ENCODE data around the gene INPP5B.
"Not testable (repeated sequence)": the region's sequence is repeated elsewhere in the genome, so short reads cannot be mapped to it uniquely, and the experiment has no call there.

The INPP5B gene

DNA sequence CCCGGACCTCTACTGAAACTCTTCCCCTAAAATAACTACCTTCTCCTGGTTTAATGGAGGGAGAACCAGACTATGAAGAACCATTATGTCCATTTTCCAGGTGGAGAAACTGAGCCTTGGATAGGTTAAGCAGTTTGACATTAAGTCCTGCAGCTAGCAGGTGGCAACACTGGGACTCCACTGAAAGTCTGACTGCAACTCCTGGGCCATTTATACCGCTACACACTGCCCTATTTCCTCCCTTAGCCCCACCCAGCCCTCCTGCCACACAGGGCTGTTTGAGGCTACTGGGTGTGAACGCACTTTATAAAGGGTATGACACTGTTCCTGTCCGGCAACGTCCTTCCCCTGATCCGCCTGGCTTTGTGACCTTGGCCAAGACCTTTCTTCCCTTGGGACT lies 511 bp upstream of the INPP5B start:
- no peak for DNase-seq

DNA sequence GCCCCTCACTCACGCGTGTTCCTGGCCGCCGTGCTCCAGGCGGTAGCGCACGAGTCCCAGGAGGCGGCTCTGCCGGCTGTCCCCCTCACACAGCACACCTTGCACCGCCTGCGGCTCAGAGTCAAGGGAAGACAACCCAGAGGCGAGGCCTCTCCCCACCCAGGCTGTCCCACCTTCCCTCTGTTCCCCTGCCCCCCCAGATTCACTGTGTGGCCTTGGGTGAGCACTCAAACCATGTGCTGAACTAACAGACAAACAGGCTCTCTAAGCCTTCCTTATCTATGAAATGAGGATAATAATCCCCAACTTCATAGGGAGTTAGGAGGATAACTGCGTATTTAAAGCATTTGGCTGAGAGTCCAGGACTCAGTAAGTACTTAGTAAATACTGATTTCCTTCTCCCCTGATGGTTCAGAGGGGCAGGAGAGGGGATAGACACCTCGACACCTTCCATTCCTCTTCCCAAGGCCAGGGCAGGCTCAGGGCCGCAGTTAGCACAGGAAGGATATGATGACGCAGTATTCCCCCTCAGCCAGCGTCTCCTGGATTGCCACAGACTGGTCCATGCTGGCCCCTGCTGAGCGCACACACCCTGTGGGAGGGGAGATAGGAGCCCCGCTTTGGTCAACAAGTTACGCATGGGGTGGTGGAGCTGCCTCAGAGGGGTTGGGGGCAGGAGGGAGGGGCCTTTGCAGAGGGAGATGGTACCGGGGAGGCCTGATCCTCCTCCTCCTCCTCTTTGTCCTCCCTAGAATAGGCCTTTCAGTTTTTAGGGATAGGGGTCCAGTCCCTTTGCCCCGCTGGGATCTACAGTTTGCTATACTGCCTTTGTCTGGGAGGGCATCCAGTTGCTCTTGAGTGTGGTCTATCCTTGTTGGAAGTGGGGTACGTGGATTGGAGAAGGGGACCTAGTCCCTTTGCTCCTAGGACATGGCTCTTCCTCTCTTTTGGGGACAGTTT lies 830 bp downstream of the INPP5B start:
- no peak for DNase-seq

DNA sequence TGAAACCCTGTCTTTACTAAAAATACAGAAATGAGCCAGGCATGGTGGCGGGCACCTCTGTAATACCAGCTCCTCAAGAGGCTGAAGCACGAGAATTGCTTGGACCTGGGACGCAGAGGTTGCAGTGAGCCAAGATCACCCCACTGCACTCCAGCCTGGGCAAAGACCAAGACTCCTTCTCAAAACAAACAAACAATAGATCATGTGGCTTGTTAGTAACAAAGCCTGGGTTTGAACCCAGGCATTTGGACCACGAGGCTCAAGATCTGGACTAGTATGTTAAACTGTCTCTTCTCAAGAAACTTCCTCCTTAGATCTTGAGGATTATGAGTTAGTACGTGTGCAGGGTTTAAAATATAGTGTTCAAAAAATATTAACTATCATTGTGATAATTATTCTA lies 1.6 kb downstream of the INPP5B start:
- no peak for DNase-seq

DNA sequence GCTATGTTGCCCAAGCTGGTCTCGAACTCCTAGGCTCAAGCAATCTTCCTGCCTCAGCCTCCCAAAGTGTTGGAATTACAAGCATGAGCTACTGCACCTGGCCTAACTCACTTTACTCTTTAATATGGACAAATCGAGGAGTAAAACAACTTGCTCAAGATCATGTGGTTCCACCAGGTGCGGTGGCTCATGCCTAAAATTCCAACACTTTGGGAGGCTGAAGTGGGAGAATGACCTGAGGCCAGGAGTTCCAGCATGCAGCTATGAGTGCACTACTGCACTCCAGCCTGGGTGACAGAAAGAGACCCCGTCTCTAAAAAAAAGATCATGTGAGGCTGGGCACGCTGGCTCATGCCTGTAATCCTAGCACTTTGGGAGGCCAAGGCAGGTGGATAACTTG lies 2.0 kb downstream of the INPP5B start:
- DNase-seq = no peak

DNA sequence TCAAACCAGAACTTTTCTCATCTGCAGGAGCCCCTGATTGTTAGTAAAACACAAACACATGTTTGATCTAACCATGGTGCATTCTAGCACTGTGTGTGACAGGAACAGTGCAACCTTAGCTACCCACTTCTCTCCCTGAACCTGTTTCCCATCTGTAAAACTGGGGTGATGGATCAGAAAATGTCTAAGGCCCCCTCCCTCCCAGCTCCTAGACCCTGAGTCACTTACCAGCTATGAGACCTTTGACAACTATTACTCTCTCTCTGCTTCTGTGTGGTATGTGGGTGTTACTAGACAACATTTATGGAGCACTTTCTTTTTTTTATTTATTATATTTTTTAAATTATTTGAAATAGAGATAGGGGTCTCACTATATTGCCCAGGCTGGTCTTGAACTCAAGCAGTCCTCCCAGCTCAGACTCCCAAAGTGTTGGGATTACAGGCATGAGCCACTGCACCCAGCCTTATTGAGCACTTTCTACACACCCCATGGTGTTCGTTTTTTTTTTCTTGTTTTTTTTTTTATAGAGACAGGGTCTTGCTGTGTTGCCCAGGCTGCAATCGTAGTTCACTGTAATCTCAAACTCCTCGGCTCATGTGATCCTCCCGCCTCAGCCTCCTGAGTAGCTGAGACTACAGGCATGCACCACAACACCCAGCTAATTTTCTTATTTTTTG lies 2.6 kb downstream of the INPP5B start:
- no peak for DNase-seq

DNA sequence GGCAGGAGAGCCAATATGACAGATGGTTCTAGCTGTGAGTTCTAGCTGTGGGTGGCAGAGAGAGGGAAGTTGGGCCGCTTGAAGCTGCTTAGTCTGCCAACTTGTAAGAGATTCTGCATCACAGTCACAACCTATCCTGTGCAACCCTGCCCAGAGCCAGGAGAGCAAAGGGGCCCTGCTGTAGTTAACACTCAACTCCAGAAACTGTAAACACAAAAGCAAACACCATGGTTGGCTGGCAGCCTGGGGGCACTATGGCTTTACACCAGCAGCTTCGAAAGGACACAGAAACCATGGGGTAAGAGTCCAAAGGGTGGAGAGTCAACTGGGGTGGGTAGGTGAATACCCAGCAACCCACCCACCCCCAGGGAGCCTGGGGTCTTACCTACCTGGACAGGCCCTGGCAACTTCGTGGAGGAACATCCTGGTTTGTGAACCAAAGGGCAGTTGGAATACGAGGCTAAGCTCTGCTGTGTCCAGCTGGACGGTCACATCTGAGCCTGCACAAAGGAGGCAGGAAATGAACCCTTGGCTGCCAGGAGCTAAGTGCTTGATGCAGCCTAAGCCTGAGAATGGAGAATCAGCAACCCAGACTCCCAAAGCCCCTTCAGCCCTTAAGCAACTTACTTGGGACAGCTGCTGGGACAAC lies 6.4 kb downstream of the INPP5B start:
- peak; percentile 97 for DNase-seq

DNA sequence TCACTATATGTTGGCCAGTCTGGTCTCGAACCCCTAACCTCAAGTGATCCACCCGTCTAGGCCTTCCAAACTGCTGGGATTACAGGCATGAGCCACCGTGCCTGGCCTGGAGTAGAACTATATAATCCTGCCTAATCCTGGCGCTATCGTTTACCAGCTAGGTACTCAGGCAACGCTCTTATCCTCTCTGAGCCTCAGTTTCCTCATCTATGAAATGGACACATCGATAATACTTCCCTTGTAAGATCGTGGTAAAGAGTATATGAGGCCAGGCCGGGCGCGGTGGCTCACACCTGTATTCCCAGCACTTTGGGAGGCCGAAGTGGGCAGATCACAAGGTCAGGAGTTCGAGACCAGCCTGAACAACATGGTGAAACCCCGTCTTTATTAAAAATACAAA lies 10.1 kb downstream of the INPP5B start:
- DNase-seq = not testable (repeated sequence)

DNA sequence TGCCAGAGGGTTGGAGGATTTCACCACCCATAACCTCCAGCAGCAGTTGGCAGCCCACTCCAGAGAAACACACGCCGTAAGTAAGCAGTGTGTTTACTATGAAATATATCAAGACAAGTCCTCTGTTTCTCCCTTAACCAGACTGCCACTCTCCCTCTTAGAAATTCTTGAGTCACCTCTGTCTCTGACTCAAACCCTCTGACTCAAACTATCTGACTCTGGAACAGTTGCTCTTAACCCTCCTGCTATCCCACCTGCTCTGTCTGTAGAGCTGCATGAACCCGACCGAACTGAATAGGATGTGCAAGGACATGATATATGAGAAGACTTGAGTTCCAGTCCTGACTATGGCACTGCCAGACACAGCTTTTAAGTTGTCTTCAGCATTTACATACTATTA lies 14.1 kb downstream of the INPP5B start:
- DNase-seq = peak; percentile 63

DNA sequence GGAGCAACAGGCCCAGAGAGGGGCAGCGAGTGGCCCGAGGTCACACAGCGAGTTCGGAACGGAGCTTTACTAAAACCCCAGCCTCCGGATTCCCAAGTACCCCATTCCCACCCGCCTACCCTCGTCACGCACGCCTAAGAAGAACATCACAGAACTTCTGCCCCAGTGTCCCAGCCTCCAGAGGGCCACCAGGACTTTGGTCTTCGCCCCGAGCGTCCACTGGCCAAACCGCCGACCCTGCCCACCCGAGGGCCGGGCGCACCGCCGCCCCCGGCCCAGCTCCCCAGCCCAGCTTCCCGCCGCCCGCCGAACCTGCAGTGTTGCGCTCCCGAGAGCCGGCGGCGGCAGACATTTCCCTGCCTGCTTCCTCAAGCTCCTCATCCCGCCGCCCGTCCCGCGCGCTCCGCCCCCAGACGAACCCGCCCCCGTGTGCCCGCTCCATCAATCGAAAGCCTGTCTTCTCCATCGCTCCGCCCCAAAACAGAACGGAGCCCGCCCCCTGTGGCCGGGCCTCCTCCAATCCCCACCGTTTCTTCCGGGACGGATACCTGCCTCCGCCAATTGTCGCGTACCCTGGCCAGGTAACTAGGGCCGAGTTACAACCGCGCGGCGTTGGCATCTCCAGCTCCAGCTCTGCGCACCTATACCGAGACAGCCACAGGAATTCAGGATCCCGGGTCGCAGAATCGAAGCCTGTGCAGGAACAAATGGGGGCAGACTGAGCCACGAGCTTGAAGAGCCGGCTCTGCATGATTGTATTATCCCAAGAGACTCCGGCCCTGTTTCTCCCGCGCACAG lies 15.3 kb downstream of the INPP5B start:
- DNase-seq = peak; percentile 99

DNA sequence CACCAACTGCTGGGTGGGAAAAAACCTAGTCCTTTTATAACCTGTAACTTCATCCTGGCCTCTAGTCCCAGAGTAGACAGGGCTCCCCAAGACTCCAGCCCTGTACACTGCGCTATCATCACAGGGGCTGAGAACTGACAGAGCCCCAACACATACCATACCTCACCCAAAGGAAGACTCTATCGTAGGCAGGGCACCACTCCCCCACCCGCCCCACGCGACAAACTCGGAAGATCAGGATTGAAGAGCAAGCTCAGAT lies 15.8 kb downstream of the INPP5B start:
- DNase-seq = no peak

DNA sequence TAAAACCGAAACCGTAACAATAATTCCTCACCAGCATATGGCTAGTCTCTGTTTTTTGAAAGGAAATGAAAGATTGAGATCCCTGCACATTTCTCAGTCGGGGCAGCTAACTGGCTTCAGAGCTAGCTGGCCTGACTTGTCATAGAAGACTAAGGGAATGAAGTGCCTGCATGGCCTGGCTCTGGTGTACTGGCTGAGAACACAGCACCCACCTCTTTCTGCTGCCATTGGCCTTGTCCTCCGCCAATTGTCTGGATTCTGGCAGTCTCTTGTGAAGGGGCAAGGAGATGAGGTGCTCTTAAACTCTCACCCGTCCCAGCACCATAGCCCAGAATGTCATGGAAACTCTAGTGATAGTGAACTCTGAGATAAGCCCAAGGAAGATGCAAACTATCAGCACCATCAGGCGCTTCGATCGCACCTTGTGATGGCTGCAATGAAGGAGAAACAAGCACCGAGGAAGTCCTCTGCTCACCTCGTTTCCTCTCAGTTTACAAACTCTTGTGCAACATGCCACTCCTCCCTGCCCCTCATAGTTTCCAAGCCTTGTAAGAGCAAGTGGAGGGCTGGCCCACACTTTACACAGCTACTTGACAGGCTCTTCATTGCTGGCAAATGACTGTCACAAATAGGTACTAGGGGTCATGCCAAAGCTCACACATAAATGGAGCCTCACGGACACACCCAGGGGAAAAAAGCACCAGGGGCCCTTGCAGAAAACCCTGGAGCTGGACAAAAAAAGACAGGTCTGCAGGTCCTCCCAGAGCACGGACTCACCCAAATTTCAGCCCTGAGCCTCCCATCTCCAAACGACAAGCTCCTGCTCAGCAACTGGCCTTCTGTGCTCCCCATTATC lies 16.4 kb downstream of the INPP5B start:
- no peak for DNase-seq

DNA sequence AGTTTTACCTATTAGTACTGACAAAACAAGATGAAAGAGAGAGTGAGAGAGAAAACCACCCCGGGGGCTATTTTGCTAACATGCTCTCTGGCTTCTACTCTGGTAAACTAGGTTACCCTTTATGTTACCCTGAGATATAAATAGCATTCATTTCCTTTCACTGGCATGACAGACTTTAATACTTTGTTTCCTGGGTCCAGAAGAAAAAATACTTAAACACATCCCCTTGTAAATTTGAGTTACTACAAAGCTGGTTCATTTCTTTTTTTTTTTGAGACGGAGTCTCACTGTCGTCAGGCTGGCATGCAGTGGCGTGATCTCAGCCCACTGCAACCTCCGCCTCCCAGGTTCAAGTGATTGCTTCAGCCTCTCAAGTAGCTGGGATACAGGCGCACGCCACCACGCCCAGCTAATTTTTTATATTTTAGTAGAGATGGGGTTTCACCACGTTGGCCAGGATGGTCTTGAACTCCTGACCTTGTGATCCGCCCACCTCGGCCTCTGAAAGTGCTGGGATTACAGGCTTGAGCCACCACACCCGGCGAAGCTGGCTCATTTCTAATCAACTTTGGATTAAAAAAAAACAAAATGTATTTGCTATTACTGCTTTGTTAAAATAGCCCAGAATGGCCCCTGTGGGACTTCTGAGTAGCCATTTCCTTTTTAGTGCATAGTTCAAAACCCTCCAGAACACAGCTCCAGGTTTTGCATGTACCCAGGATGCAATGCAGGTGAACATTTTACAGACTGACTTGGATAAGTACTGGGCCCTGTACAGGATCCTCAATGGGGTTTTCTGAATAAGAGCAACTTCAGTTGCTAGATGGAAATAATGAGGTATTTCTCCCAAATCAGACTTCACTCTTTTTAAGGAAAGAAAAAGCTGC lies 20.6 kb downstream of the INPP5B start:
- no peak for DNase-seq

DNA sequence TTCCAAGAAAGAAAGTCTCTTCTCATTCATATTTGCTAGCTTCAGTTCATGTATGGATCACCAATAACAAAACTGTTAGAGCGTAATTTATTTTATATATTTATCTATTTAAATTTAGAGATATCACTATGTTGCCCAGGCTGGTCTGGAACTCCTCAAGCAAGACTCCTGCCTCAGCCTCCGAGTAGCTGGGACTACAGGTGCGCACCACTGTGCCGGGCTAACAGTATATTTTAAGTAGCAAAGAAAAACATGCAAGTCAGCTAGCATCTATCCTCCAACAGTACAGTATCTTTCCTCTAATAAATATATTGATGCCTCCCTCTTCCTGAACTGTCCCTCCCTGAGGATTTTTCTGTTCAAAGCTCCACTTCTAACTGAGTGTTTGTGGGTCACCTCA lies 21.5 kb downstream of the INPP5B start:
- no peak for DNase-seq

DNA sequence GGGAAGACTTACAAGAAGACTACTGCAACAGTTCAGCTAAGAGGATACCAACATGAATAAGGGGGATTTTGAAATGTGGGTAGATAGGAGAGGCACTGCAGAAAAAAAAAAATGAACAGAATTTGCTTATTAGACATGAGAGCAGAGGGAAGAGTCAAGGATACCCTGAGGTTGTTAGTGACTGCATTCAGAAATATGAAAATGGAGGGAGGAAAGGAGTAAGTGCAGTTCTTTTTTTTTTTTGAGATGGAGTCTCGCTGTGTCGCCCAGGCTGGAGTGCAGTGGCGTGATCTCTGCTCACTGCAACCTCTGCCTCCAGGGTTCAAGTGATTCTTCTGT lies 23.3 kb downstream of the INPP5B start:
- DNase-seq = no peak

DNA sequence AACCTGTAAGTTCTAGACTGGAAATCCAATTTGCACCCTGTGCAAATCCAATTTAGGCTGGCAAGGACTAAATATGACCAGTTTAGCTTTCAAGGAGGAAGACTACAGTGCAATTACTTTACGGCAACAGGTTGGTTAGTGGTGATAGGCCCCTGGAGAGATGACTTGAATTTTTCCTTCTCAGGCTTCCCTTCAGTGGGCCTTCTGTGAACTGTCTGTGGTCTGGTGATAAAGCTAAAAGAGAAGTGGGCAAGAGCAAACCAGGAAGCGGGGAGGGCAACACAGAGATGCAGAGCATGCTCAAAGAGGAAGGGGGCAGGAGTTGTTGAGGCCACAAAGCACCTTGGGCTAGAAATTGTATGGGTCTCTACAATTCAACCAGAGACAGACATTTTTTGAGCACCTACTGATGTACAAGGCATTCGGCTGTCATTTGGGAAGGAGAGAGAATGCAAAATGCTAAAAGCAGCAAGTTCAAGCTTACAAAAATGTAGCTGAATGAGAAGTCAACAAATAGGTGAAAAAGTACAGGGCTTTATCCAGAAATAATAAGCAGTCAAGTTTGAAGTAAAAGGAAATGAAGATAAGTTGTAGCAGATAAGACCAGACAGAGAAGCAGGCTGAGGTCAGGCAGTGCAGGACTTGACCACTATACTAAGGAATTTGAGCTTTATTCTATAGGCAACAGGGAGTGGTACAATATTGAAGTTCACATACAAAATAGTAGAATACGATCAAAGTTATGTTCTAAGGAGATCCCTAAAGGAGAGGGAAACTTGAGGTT lies 23.9 kb downstream of the INPP5B start:
- DNase-seq = no peak

DNA sequence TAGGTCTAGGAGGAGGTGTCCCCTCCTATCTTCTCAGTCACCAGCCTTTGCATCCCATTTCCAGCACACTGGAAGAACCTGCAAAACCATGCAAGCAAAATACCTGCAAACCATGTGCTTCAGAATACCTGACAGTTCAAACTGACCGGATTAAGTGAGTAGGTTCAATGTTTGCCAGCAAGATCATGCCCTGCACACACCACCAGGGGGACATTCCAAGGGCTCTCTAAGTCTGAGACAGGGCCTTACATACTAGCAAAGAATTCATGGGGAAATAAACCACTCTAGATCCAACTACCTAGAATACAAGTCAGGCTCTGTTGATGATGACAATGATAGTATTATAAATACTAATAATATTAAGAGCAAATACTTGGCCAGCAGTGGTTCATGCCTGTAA lies 27.6 kb downstream of the INPP5B start:
- peak; percentile 52 for DNase-seq

DNA sequence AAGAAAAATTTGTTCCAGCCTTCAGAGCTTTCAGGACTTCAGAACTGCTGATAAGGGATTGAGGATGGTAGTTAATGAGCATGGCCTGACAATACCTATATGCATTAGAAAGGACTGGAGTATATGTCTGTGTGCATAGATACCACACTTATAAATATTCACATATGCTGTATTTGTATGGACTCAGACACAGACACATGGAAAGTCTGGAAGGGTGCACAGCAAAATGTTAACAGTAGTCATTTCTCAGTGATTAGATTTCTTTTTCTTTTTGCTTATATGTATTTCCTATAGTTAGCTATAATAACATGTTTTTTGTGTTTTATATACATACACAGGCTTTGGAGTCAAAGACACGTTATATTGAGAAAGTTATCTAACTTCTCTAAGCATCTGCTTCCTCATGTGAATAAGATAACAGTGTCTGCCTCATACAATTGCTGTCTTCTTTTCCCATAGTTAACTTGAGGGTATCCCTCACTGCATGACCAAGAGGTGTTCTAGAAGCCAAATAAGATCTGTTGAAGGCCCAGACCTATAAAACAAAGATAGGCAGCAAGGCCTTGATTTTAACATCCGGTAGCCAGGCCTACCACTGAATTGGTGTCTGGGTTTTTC lies 31.3 kb downstream of the INPP5B start:
- DNase-seq = no peak

DNA sequence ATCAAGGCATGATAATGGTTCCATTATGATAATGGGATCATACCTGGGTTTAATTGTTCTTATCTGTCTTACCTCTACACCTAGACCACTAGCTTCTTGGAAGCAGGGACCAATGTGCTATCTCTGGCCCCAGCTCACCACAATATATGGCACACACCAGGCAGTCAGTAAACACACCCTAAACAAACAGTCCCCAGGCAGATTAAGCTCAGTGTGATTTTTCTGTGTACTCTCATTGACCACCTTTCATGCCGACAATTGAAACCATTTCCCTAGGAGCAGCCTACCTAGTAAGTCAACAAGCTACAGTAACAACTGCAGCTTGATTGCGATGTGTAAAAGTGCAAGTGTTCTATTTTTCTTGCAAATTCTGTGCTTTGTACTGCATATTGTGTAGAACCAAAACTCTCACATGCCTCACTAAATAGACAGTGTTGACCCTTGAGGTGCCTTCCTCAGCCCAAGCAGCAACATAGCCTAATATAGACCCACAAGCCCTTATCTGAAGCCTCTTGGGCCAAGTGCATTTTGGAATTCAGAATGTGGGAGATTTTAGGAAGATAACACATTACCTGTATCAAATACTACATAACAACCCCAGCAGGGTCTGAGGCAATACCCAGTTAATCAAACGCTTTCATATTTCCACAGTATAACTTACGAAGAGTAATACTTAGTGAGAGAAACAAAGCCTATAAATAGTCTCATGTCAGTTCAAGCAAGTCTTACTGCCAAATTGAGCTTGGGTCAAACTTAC lies 32.0 kb downstream of the INPP5B start:
- DNase-seq = peak; percentile 11

DNA sequence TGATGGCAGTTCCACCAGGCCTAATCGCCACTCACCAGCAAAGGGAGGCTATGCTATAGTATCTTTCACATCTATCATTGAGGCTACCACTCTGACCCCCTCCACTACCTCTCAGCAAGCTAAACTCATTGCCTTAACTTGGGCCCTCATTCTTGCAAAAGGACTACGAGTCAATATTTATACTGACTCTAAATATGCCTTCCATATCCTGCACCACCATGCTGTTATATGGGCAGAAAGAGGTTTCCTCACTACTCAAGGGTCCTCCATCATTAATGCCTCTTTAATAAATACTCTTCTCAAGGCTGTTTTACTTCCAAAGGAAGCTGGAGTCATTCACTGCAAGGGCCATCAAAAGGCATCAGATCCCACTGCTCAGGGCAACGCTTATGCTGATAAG lies 35.4 kb downstream of the INPP5B start:
- DNase-seq = not testable (repeated sequence)

Data from DMS53 (cell line).